HCT116 (cell line): ENCODE data around the gene PRSS56.

ENCODE experiments used
- CTCF ChIP-seq, 3 experiments: fragments of 200-600 bp in 1 of 3; sonication (generic) in 1 of 3; IDR thresholded peaks in 2 of 3; conservative IDR thresholded peaks in 1 of 3; 2 replicates each; pipeline ENCODE4 v1.5.1; 2012 to 2017; ENCODE audit warnings: low read depth in 2 of 3, low read length in 2 of 3, antibody characterized with exemption in 1 of 3, borderline replicate concordance in 1 of 3, control low read depth in 1 of 3, mild to moderate bottlenecking in 1 of 3, mixed read lengths in 1 of 3, mixed run types in 1 of 3, moderate library complexity in 1 of 3; ENCODE audit not compliant: insufficient read depth in 1 of 3
- POLR2AphosphoS5 ChIP-seq: IDR thresholded peaks from 2 replicates; pipeline ENCODE4 v1.6.1; 2011; ENCODE audit warnings: mild to moderate bottlenecking, low read depth, low read length, moderate library complexity

DNA sequence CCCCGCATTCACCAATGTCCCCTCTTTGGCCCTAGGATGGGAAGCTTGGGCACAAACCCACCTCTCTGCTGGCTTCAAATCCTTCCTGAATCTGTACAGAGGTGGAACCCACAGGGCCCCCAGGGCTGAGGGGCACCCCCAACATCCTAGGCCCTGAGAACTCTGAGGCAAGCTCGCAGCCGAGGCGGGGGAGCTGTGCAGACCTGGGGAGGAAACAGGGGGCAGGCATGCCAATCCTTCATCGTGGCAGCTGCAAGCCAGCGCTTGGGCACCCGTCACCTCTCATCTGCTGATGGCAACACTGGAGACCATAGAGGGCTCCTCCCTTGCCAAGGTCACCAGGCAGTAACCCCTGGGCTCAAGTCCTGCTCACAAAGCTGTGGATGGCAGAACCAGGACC, 43.4 kb upstream of the PRSS56 start:
- TF ChIP-seq POLR2AphosphoS5 (no peak), CTCF (IDR thresholded peaks at IDR 0.05 in 2 of 3, conservative IDR thresholded peaks at IDR 0.05 in 1 of 3; ENCODE audit: borderline replicate concordance in 1 of 3, insufficient read depth in 1 of 3, low read depth in 2 of 3, low read length in 2 of 3) (no peak)
